Measurements from ENCODE around the gene NUMBL.

NUMBL gene

DNA sequence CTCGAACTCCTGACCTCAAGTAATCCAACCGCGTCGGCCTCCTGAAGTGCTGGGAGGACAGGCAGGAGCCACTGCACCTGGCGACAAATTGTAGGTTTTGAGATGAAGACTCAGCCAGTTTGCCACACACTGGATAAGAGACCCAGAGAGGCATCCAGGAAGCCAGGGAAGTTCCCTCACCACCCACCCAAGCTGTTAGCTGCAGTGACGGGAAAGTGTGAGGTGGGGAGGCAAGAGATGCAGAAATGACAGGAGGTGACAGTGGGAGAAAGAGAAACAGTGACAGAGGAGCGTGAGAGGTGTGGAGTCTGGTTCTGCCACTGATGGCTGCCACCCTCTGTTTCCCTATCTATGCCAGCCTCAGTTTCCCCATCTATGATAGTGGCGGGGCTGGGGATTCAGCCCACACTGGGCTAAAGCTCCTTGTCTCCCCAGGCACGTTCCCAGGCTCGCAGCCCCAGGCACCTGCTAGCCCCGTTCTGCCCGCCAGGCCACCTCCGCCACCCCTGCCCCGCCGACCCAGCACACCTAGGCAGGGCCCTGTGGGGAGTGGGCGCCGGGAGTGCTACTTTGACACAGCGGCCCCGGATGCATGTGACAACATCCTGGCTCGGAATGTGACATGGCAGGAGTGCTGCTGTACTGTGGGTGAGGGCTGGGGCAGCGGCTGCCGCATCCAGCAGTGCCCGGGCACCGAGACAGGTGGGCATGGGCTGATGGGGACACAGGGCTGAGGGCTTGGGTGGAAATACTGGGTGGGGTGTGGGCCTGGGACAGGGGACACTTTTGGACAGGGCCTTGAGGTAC lies 68.3 kb downstream of the NUMBL start:
- no peaks in the 10 kb centered on the region for H3K9me3 ChIP-seq (ENCODE audit: low read length)
- peaks cover 66% of the 10 kb centered on the region for H3K36me3 ChIP-seq (ENCODE audit: insufficient read depth, low read length)
- H3K4me3 ChIP-seq (ENCODE audit: low read length), result no peak overlapping the region
- no peak overlapping the region for H2AFZ ChIP-seq (ENCODE audit: low read depth, low read length)
- no peaks in the 10 kb centered on the region for H3K27me3 ChIP-seq (ENCODE audit: insufficient read depth, low read length)
- H3K4me1 ChIP-seq (ENCODE audit: insufficient read depth, low read length), result no peaks in the 10 kb centered on the region

DNA sequence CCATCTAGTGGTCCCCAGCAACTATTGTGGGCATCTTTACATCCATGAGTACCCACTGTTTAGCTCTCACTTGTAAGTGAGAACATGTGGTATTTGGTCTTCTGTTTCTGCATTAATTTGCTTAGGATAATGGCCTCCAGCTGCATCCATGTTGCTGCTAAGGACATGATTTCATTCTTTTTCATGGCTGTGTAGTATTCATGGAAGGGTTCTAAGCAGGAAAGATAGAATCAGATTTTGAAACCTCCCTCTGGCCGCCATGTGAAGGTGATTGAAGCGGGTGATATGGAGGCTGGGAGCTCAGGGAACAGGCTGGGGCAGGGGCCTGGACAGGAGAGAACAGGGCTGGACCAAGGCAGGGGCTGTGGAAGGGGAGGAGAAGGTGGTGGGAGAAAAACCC lies 69.2 kb downstream of the NUMBL start:
- Histone ChIP-seq H2AFZ (ENCODE audit: low read depth, low read length) (no peak overlapping the region), H3K4me1 (ENCODE audit: insufficient read depth, low read length) (no peaks in the 10 kb centered on the region), H3K27me3 (ENCODE audit: insufficient read depth, low read length) (no peaks in the 10 kb centered on the region), H3K4me3 (ENCODE audit: low read length) (no peak overlapping the region), H3K36me3 (ENCODE audit: insufficient read depth, low read length) (peaks cover 70% of the 10 kb centered on the region), H3K9me3 (ENCODE audit: low read length) (no peaks in the 10 kb centered on the region)

- Histone ChIP-seq H3K9me3 (ENCODE audit: low read length) (no peaks in the 10 kb centered on the region), H3K4me1 (ENCODE audit: insufficient read depth, low read length) (no peaks in the 10 kb centered on the region), H3K4me3 (ENCODE audit: low read length) (no peak overlapping the region), H3K27me3 (ENCODE audit: insufficient read depth, low read length) (no peaks in the 10 kb centered on the region), H2AFZ (ENCODE audit: low read depth, low read length) (no peak overlapping the region), H3K36me3 (ENCODE audit: insufficient read depth, low read length) (peaks cover 63% of the 10 kb centered on the region)
Measured at GRCh38 chr19:40620161-40620485, 70.3 kb downstream of the NUMBL start.

GRCh38 chr19:40619333-40620160 lies 70.9 kb downstream of the NUMBL start:
- Histone ChIP-seq H3K4me1 (ENCODE audit: insufficient read depth, low read length) (no peaks in the 10 kb centered on the region), H3K36me3 (ENCODE audit: insufficient read depth, low read length) (peaks cover 61% of the 10 kb centered on the region), H3K4me3 (ENCODE audit: low read length) (no peak overlapping the region), H3K27me3 (ENCODE audit: insufficient read depth, low read length) (no peaks in the 10 kb centered on the region), H3K9me3 (ENCODE audit: low read length) (no peaks in the 10 kb centered on the region), H2AFZ (ENCODE audit: low read depth, low read length) (no peak overlapping the region)

- peaks cover 4% of the 10 kb centered on the region for H3K9me3 ChIP-seq (ENCODE audit: low read length)
- H2AFZ ChIP-seq (ENCODE audit: low read depth, low read length), result no peak overlapping the region
- no peaks in the 10 kb centered on the region for H3K4me1 ChIP-seq (ENCODE audit: insufficient read depth, low read length)
- no peaks in the 10 kb centered on the region for H3K27me3 ChIP-seq (ENCODE audit: insufficient read depth, low read length)
- no peak overlapping the region for H3K4me3 ChIP-seq (ENCODE audit: low read length)
- H3K36me3 ChIP-seq (ENCODE audit: insufficient read depth, low read length), result peaks cover 60% of the 10 kb centered on the region
Measured at GRCh38 chr19:40617961-40618360, 72.5 kb downstream of the NUMBL start.

- H3K4me1 ChIP-seq (ENCODE audit: insufficient read depth, low read length), result no peaks in the 10 kb centered on the region
- no peak overlapping the region for H3K4me3 ChIP-seq (ENCODE audit: low read length)
- peaks cover 61% of the 10 kb centered on the region for H3K36me3 ChIP-seq (ENCODE audit: insufficient read depth, low read length)
Measured at GRCh38 chr19:40616941-40617340, 73.5 kb downstream of the NUMBL start.

GRCh38 chr19:40616178-40616577 lies 74.3 kb downstream of the NUMBL start:
- Histone ChIP-seq H3K27me3 (ENCODE audit: insufficient read depth, low read length) (no peaks in the 10 kb centered on the region), H3K9me3 (ENCODE audit: low read length) (peaks cover 4% of the 10 kb centered on the region), H2AFZ (ENCODE audit: low read depth, low read length) (no peak overlapping the region), H3K4me3 (ENCODE audit: low read length) (no peak overlapping the region), H3K4me1 (ENCODE audit: insufficient read depth, low read length) (no peaks in the 10 kb centered on the region), H3K36me3 (ENCODE audit: insufficient read depth, low read length) (peaks cover 62% of the 10 kb centered on the region)

More at GRCh38 chr19:40616941-40617340, 73.5 kb downstream of the NUMBL start:
- Histone ChIP-seq H2AFZ (ENCODE audit: low read depth, low read length) (no peak overlapping the region), H3K27me3 (ENCODE audit: insufficient read depth, low read length) (no peaks in the 10 kb centered on the region), H3K9me3 (ENCODE audit: low read length) (peaks cover 4% of the 10 kb centered on the region)
